Upper lobe of right lung (tissue), 1 donor: ENCODE measurements around the gene CAMK1D. TPM values are rescaled to one million over a fixed set of nuclear protein-coding genes. Genes with fewer than 3 reads are reported as not detected.

Source experiments
- ATAC-seq: fragments of 200-7000 bp; cut with Tn5 transposase; one replicate; pipeline ENCODE4 v1.9.1; 2020; ENCODE audit warnings: mild to moderate bottlenecking, moderate library complexity
- DNase-seq: peaks from one replicate; pipeline ENCODE4 v3.0.0-alpha.2; 2020
- H3K27ac ChIP-seq: fragments of 200-600 bp; one replicate; pipeline ENCODE4 v1.8.0; 2022
- H3K27me3 ChIP-seq: fragments of 200-600 bp; one replicate; pipeline ENCODE4 v1.8.0; 2022; ENCODE audit warnings: mild to moderate bottlenecking
- H3K36me3 ChIP-seq: fragments of 200-600 bp; one replicate; pipeline ENCODE4 v1.8.0; 2022
- H3K4me1 ChIP-seq: fragments of 200-600 bp; one replicate; pipeline ENCODE4 v1.8.0; 2022
- H3K4me3 ChIP-seq: fragments of 200-600 bp; one replicate; pipeline ENCODE4 v1.8.0; 2022; ENCODE audit warnings: mild to moderate bottlenecking
- H3K9me3 ChIP-seq: fragments of 200-600 bp; one replicate; pipeline ENCODE4 v1.8.0; 2022
- intact Hi-C: fragments of 100-400 bp; cut with DNase I; formaldehyde crosslinking; loops from one replicate; pipeline ENCODE4 v1.11.0; 2022
- total RNA-seq: library from RNA; stranded (reverse); fragmentation: NEBNext Ultra II Directional; extraction: Animal tissue kit (Norgen Biotek cat#: 25700); gene quantifications from one replicate; pipeline ENCODE4 v1.2.1, GENCODE V29; 2021
- TF ChIP-seq, protein P1 (sequence below): fragments of 200-600 bp; IDR thresholded peaks from one replicate; pipeline ENCODE4 v1.8.0; 2022; ENCODE audit warnings: antibody characterized with exemption
- donor health status: DM: no; HTN: yes; CAD: no; lungs with severe emphysema.

The CAMK1D gene
- total RNA-seq, 1 donor from 2014 or later, result 17.1 TPM

DNA sequence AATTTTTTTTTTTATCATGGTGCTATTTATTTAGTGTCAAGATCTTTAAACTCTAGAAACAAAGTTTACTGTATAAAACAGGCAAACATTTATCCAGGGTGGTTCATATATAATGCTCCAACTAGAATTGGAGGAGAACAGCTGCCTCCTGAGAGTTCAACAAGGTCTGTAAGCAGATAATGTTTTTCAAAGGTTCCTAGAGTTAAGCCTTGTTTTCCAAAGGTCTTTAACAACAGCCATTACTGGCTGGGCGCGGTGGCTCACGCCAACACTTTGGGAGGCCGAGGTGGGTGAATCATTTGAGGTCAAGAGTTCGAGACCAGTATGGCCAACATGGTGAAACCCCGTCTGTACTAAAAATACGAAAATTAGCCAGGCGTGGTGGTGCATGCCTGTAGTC is 335.4 kb downstream of the CAMK1D start:
- ATAC-seq (no peak), DNase-seq (no peak)
- Histone ChIP-seq H3K36me3 (no peaks in the 10 kb centered on the region), H3K4me1 (no peaks in the 10 kb centered on the region), H3K9me3 (no peaks in the 10 kb centered on the region), H3K27me3 (no peaks in the 10 kb centered on the region), H3K27ac (no peak overlapping the region), H3K4me3 (no peak overlapping the region)
- intact Hi-C loops, result no loop called here
- TF ChIP-seq, protein P1, sequence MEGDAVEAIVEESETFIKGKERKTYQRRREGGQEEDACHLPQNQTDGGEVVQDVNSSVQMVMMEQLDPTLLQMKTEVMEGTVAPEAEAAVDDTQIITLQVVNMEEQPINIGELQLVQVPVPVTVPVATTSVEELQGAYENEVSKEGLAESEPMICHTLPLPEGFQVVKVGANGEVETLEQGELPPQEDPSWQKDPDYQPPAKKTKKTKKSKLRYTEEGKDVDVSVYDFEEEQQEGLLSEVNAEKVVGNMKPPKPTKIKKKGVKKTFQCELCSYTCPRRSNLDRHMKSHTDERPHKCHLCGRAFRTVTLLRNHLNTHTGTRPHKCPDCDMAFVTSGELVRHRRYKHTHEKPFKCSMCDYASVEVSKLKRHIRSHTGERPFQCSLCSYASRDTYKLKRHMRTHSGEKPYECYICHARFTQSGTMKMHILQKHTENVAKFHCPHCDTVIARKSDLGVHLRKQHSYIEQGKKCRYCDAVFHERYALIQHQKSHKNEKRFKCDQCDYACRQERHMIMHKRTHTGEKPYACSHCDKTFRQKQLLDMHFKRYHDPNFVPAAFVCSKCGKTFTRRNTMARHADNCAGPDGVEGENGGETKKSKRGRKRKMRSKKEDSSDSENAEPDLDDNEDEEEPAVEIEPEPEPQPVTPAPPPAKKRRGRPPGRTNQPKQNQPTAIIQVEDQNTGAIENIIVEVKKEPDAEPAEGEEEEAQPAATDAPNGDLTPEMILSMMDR, result no peak

DNA sequence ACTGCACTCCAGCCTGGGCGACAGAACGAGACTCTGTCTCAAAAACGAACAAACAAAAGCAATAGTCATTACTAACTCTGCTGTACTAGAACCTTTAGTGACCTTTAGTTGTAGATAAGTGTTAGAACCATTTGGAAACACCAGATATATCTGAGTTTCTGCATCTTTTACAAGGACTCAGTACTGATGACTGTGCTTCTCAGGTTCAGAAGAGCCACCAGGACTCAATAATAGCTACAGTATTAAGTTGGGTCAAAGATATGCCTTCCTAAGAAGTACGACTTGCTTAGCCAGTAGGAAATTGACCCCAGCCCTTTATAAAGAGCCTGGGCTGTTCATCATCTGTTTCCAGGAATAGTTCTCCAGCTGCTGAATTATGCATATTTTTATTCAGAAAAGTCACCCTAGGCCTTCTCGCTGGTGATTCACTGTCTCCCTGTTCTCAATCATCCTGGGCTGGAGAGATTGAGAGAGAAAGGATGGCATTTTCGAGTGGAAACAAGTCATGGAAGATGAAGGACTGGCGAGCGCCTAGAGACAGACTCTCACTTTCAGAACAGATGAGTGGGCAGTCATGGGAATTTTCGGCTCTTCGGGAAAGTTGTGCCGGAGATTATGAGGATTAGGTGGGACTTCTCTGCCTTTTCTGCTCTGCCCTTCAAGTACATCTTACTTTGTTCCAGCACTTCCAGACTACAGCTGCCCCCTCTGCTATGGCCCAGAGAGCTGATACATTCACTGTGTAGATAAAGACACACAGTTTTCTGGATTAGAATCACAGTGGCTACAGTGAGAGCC is 336.1 kb downstream of the CAMK1D start:
- TF ChIP-seq, protein P1, result no peak
- H3K27ac ChIP-seq, result no peak overlapping the region
- no peak for ATAC-seq

DNA sequence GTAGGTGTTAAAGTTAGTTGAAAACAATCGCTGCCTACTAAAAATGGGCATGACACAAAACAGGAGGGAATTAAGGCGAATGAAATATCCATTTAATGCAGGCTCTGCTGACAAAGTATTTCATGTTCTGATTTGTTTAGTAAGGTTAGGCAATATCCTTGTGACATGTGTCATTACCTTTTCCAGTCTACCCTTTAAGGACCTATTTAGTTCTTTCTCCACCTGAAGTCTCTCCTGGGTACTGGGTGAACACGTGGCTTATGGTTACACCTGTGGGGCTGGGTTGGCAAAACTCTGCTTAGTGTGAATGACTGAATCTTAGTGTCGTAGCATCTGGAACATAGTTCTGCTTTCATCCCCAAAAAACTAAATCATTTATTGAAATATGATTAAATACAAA is 338.6 kb downstream of the CAMK1D start:
- ATAC-seq (peak; percentile 48), DNase-seq (no peak)
- Histone ChIP-seq H3K36me3 (no peaks in the 10 kb centered on the region), H3K9me3 (no peaks in the 10 kb centered on the region), H3K27me3 (no peaks in the 10 kb centered on the region), H3K27ac (no peak overlapping the region), H3K4me1 (no peaks in the 10 kb centered on the region), H3K4me3 (no peak overlapping the region)
- intact Hi-C loops, result no loop called here
- TF ChIP-seq, protein P1, result no peak

More for the DNA sequence above, 336.1 kb downstream of the CAMK1D start:
- intact Hi-C loops, result no loop called here
- no peak for DNase-seq
- Histone ChIP-seq H3K4me1 (no peaks in the 10 kb centered on the region), H3K36me3 (no peaks in the 10 kb centered on the region), H3K4me3 (no peak overlapping the region), H3K9me3 (no peaks in the 10 kb centered on the region), H3K27me3 (no peaks in the 10 kb centered on the region)

DNA sequence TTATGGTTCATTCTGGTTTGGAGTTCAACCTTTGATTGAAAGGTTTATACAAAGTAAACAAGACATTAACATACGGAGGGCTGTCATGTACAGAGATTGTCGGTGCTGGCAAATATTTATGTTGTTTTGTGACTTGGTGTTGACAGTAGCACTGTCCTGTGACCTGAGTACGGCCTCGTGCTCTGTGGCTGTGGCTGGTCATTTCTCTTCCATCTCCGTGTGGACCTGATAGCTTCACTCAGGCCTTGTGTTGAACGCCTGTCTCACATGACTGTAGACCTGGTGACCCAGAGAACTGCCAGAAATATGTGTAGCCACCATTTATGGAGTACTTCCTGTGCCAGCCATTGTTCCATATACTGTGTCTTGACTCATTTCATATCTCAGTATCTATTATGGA is 340.5 kb downstream of the CAMK1D start:
- ATAC-seq, result peak; percentile 21
- Histone ChIP-seq H3K9me3 (no peaks in the 10 kb centered on the region), H3K27ac (no peak overlapping the region)

DNA sequence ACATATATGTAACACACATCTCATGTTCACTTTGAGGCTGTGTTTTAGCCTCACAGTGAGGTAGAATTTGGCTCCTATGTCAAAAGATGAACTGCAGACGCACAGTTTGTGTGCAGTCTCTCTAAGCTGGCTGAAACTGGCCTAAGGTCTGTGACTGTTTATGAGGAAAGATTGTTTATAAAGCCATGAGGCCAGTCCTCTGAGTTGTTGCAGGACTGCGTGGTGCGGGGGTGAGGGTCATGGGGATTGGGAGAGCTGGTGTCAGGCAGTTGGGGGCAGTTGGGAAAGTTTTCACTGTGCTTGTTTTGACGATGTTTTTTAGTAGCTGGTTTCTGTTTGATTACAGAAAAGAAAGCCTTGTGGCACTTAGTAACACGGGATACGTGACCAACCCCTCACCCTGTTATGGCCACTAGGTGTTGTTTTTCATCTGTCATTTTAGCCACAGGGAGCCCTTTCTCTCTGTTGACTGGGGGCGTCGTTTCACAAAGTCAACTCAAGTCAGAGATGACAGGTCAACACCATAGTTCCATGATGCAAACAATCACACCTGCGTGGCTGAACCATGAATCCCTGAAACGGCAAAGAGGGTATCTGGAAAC is 341.3 kb downstream of the CAMK1D start:
- no peak overlapping the region for H3K4me3 ChIP-seq
- intact Hi-C loops, result no loop called here
- no peak overlapping the region for H3K27ac ChIP-seq
- ATAC-seq (no peak), DNase-seq (no peak)
- TF ChIP-seq, protein P1, result no peak
- no peaks in the 10 kb centered on the region for H3K4me1 ChIP-seq
- H3K9me3 ChIP-seq, result no peaks in the 10 kb centered on the region
- no peaks in the 10 kb centered on the region for H3K36me3 ChIP-seq
- no peaks in the 10 kb centered on the region for H3K27me3 ChIP-seq

More for the DNA sequence above, 340.5 kb downstream of the CAMK1D start:
- Histone ChIP-seq H3K36me3 (no peaks in the 10 kb centered on the region), H3K4me3 (no peak overlapping the region), H3K27me3 (no peaks in the 10 kb centered on the region), H3K4me1 (no peaks in the 10 kb centered on the region)
- DNase-seq, result no peak
- intact Hi-C loops, result no loop called here
- TF ChIP-seq, protein P1, result no peak
